Peyer's patch (tissue), 4 donors: ENCODE results near the gene LAD1. TPM values are rescaled to one million over a fixed set of nuclear protein-coding genes. Genes with fewer than 3 reads are reported as not detected.

Source experiments
- DNase-seq, 3 donors: peaks; one replicate each; pipeline ENCODE4 v3.0.0-alpha.2; 2017 to 2019
- H3K27ac ChIP-seq, 4 donors: fragments of 200-600 bp; sonication (generic); one replicate each; pipeline ENCODE4 v1.5.1; 2016 to 2019
- H3K27me3 ChIP-seq, 2 donors: fragments of 200-600 bp; sonication (generic); one replicate each; pipeline ENCODE4 v1.5.1; 2019
- H3K36me3 ChIP-seq, 3 donors: fragments of 200-600 bp; sonication (generic); one replicate each; pipeline ENCODE4 v1.5.1; 2016 to 2019
- H3K4me1 ChIP-seq, 4 donors: fragments of 200-600 bp; sonication (generic); one replicate each; pipeline ENCODE4 v1.5.1; 2016 to 2019
- H3K4me3 ChIP-seq, 4 donors: fragments of 200-600 bp; sonication (generic); 1 replicate in 3 of 4; 2 replicates in 1 of 4; pipeline ENCODE4 v1.5.1; 2016 to 2019; ENCODE audit warnings: mild to moderate bottlenecking in 1 of 4
- H3K9me3 ChIP-seq, 4 donors: fragments of 200-600 bp; sonication (generic); one replicate each; pipeline ENCODE4 v1.5.1; 2016 to 2019; ENCODE audit warnings: mild to moderate bottlenecking in 1 of 4
- POLR2A ChIP-seq, 2 donors: fragments of 450-650 bp; IDR thresholded peaks; one replicate each; pipeline ENCODE4 v1.5.1; 2017; ENCODE audit warnings: antibody characterized with exemption in 2 of 2, mild to moderate bottlenecking in 2 of 2, moderate library complexity in 2 of 2
- total RNA-seq, 4 donors: library from RNA; depleted of rRNA; stranded (reverse); fragments of >200 nt; gene quantifications; one replicate each; pipeline ENCODE4 v1.1.0, GENCODE V29; 2016
- TF ChIP-seq, protein P1 (sequence below), 6 experiments: fragments of 450-650 bp in 4 of 6; fragments of 200-600 bp in 2 of 6; sonication (generic) in 1 of 6; IDR thresholded peaks; one replicate each; pipeline ENCODE4 v1.5.1; 2017 to 2019; ENCODE audit warnings: antibody characterized with exemption in 6 of 6, mild to moderate bottlenecking in 3 of 6, moderate library complexity in 1 of 6

LAD1 gene
- total RNA-seq, 4 donors from 2014 or later: 106 to 224 (median 192) TPM

DNA sequence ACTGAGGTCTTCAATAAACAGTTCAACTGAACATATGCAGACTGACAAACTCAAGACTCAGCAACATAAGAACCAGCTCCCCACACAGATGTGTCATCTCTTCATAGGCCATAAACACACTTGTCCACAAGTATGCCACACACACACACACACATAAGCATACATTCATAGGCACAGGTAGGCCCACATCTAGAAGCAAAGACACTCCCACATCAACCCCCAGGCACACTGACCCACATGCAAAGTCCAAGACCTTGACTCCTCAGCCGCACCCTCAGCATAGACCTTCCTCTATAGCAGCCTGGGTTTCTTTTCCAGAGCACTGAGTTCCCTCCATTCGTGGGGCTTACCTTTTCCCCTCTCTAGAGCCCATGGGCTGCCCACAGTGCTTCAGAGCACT is 1.4 kb downstream of the LAD1 start:
- Histone ChIP-seq H3K9me3 (no peaks in the 10 kb centered on the region), H3K36me3 (no peaks in the 10 kb centered on the region), H3K27me3 (no peaks in the 10 kb centered on the region), H3K4me3 (peak overlapping the region in 3 of 4 donors; percentile 37 to 77 (median 70)), H3K27ac (peak overlapping the region in 3 of 4 donors; percentile 82 to 96 (median 93)), H3K4me1 (peaks cover 0 to 6% (median 3%) of the 10 kb centered on the region in 4 donors)
- TF ChIP-seq, protein P1, sequence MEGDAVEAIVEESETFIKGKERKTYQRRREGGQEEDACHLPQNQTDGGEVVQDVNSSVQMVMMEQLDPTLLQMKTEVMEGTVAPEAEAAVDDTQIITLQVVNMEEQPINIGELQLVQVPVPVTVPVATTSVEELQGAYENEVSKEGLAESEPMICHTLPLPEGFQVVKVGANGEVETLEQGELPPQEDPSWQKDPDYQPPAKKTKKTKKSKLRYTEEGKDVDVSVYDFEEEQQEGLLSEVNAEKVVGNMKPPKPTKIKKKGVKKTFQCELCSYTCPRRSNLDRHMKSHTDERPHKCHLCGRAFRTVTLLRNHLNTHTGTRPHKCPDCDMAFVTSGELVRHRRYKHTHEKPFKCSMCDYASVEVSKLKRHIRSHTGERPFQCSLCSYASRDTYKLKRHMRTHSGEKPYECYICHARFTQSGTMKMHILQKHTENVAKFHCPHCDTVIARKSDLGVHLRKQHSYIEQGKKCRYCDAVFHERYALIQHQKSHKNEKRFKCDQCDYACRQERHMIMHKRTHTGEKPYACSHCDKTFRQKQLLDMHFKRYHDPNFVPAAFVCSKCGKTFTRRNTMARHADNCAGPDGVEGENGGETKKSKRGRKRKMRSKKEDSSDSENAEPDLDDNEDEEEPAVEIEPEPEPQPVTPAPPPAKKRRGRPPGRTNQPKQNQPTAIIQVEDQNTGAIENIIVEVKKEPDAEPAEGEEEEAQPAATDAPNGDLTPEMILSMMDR (IDR thresholded peaks at IDR 0.05): no peak
- peak; percentile 96 to 97 for TF ChIP-seq POLR2A (IDR thresholded peaks at IDR 0.05)
- peak in 2 of 3 donors; percentile 84 to 88 for DNase-seq

DNA sequence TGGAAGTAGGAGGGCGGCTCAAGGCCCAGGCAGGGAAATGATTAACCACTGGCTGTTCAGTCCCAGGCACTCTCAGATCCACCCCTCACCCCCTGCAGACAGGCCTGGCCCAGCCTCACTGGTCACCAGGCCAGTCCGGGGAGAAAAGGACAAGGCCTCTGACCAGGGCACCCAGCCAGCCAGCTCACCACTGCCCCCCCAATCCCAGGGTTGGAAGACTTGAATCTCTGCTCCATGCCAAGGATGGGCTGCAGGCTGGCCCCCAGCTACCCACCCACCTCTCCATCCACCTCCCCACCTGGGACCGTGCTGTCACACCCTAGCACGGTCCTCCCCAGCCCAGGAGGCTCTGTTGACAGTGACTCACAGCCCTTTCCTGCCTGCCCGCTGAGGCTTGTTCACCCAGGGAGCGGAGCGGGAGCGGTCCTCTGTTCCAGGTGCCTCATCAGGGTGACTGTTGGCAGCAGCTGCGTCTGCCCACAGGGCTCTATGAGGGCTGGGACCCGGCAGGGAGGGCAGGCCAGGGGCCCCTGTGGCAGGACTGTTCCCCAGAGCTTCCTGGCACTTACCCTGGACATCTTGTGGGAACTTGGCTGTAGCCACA is 2.2 kb downstream of the LAD1 start:
- no peaks in the 10 kb centered on the region for H3K36me3 ChIP-seq
- TF ChIP-seq, protein P1 (IDR thresholded peaks at IDR 0.05): no peak
- peak; percentile 40 to 65 for TF ChIP-seq POLR2A (IDR thresholded peaks at IDR 0.05)
- H3K27ac ChIP-seq: peak overlapping the region in 3 of 4 donors; percentile 82 to 96 (median 93)
- no peaks in the 10 kb centered on the region for H3K27me3 ChIP-seq
- H3K4me3 ChIP-seq: peak overlapping the region in 2 of 4 donors; percentile 44 to 70
- DNase-seq: peak in 2 of 3 donors; percentile 87 to 88
- H3K9me3 ChIP-seq: no peaks in the 10 kb centered on the region
- H3K4me1 ChIP-seq: peaks cover 0 to 6% (median 3%) of the 10 kb centered on the region in 4 donors

DNA sequence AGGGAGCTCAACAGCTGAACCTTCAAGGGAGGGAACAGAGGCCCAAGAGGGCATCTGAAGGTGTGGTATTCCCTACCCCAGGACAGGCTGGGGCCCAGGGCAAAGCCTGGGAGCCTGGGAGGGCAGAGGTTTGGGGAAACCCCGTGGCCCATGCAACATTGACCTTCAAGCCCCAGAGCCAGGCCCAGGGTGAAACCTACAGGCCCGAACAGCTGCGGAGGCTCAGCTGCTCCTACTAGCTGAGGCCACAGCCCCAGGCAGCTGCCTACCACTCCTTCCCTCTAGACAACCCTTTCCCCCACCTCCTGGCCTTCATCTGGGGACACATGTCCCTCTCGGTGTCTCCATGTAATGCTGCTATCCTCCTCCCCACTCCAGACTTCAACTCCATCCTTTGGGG is 3.2 kb downstream of the LAD1 start:
- Histone ChIP-seq H3K4me1 (peaks cover 0 to 6% (median 3%) of the 10 kb centered on the region in 4 donors), H3K9me3 (no peaks in the 10 kb centered on the region), H3K27ac (peak overlapping the region in 3 of 4 donors; percentile 40 to 96 (median 93)), H3K27me3 (no peaks in the 10 kb centered on the region), H3K4me3 (peak overlapping the region in 2 of 4 donors; percentile 44 to 70), H3K36me3 (no peaks in the 10 kb centered on the region)
- no peak for DNase-seq
- TF ChIP-seq, protein P1 (IDR thresholded peaks at IDR 0.05): no peak
- no peak for TF ChIP-seq POLR2A (IDR thresholded peaks at IDR 0.05)

DNA sequence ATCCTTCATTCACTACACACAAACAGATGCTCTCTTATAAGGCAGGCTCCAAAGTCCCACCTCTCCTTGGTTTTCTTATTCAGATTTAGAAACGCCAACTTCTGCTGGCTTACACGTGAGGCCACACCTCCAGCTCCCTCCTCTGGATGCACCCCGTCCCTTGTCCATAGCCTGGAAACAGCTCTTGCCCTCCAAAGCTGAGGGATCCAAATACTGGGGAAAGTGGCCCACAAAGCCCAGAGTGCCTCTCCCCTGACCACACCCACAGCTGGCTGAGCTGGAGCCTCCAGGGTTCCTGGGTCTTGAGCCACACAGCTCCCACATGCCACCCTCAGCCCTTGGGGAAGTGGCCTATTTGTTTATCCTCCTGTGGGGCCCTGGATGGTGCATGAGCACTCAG is 4.5 kb downstream of the LAD1 start:
- Histone ChIP-seq H3K36me3 (peaks cover 0 to 4% (median 0%) of the 10 kb centered on the region in 3 donors), H3K27me3 (no peaks in the 10 kb centered on the region), H3K9me3 (no peaks in the 10 kb centered on the region), H3K27ac (no peak overlapping the region), H3K4me3 (no peak overlapping the region), H3K4me1 (peaks cover 0 to 6% (median 3%) of the 10 kb centered on the region in 4 donors)
- DNase-seq: no peak
- no peak for TF ChIP-seq POLR2A (IDR thresholded peaks at IDR 0.05)
- TF ChIP-seq, protein P1 (IDR thresholded peaks at IDR 0.05): no peak

DNA sequence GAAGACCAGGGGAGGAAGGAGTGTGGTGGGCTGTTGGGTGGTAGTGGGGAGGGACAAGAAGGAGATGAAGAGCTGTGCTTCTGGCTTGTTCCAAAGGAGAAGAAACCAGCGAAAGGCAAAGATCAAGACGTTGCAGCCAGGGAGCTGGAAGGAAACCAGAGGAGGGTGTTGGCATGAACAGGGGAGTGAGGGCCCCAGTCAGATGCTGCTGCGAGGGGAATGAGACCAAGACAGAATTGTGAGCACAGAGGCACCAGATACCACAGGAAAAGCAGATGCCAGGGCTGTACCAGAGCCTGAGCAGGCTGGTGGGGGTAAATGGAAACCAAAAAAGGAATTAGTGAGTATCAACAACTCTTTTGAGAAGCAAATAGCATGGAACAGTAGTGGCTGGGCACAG is 6.0 kb downstream of the LAD1 start:
- H3K9me3 ChIP-seq: no peaks in the 10 kb centered on the region
- H3K27me3 ChIP-seq: no peaks in the 10 kb centered on the region
- DNase-seq: no peak
- H3K36me3 ChIP-seq: peaks cover 0 to 17% (median 0%) of the 10 kb centered on the region in 3 donors
- H3K4me1 ChIP-seq: peaks cover 0 to 6% (median 0%) of the 10 kb centered on the region in 4 donors
- TF ChIP-seq, protein P1 (IDR thresholded peaks at IDR 0.05): no peak
- TF ChIP-seq POLR2A (IDR thresholded peaks at IDR 0.05): no peak
- H3K4me3 ChIP-seq: no peak overlapping the region
- no peak overlapping the region for H3K27ac ChIP-seq
